CMK (cell line): ENCODE measurements around the gene ELMO1.

Source experiments
- DNase-seq: peaks from one replicate; pipeline ENCODE4 v3.0.0-alpha.2; 2010; ENCODE audit warnings: low read depth

ELMO1 gene

GRCh38 chr7:37119296-37119860 lies 329.3 kb downstream of the ELMO1 start:
- no peak for DNase-seq

- no peak for DNase-seq
Measured at GRCh38 chr7:37118004-37118403, 330.7 kb downstream of the ELMO1 start.

- no peak for DNase-seq
Measured at GRCh38 chr7:37117292-37117691, 331.4 kb downstream of the ELMO1 start.

- DNase-seq: no peak
Measured at GRCh38 chr7:37116093-37116701, 332.5 kb downstream of the ELMO1 start.

- no peak for DNase-seq
Measured at GRCh38 chr7:37113661-37114355, 334.9 kb downstream of the ELMO1 start.

- no peak for DNase-seq
Measured at GRCh38 chr7:37112876-37113275, 335.8 kb downstream of the ELMO1 start.

- no peak for DNase-seq
Measured at GRCh38 chr7:37112218-37112617, 336.4 kb downstream of the ELMO1 start.

- DNase-seq: no peak
Measured at GRCh38 chr7:37111459-37111858, 337.2 kb downstream of the ELMO1 start.

- DNase-seq: no peak
Measured at GRCh38 chr7:37110660-37111424, 337.8 kb downstream of the ELMO1 start.

GRCh38 chr7:37109843-37110242 lies 338.8 kb downstream of the ELMO1 start:
- no peak for DNase-seq

GRCh38 chr7:37109016-37109683 lies 339.5 kb downstream of the ELMO1 start:
- DNase-seq: no peak

- no peak for DNase-seq
Measured at GRCh38 chr7:37108615-37109014, 340.0 kb downstream of the ELMO1 start.

GRCh38 chr7:37107047-37107750 lies 341.5 kb downstream of the ELMO1 start:
- no peak for DNase-seq

- DNase-seq: no peak
Measured at GRCh38 chr7:37105762-37106161, 342.9 kb downstream of the ELMO1 start.

GRCh38 chr7:37104822-37105518 lies 343.7 kb downstream of the ELMO1 start:
- DNase-seq: no peak

GRCh38 chr7:37102518-37103137 lies 346.0 kb downstream of the ELMO1 start:
- DNase-seq: no peak

- no peak for DNase-seq
Measured at GRCh38 chr7:37100735-37101331, 347.8 kb downstream of the ELMO1 start.

GRCh38 chr7:37098762-37099161 lies 349.9 kb downstream of the ELMO1 start:
- no peak for DNase-seq

GRCh38 chr7:37097983-37098382 lies 350.7 kb downstream of the ELMO1 start:
- DNase-seq: no peak

GRCh38 chr7:37097276-37097675 lies 351.4 kb downstream of the ELMO1 start:
- DNase-seq: no peak
